Fibroblast of mammary gland (primary cell): Measurements from ENCODE around the gene LZTS2.

Source experiments
- DNase-seq: peaks from one replicate; pipeline ENCODE4 v3.0.0-alpha.2; 2010; ENCODE audit warnings: low read depth
- H3K4me3 ChIP-seq: 2 replicates; pipeline ENCODE4 v1.5.1; 2011; ENCODE audit warnings: low read depth, mild to moderate bottlenecking, low read length, moderate library complexity; ENCODE audit not compliant: control insufficient read depth
- TF ChIP-seq, protein P1 (sequence below): conservative IDR thresholded peaks from 2 replicates; pipeline ENCODE4 v1.5.1; 2011; ENCODE audit warnings: low read depth, low read length, inconsistent platforms; ENCODE audit not compliant: control insufficient read depth, insufficient read depth

Gene LZTS2

DNA sequence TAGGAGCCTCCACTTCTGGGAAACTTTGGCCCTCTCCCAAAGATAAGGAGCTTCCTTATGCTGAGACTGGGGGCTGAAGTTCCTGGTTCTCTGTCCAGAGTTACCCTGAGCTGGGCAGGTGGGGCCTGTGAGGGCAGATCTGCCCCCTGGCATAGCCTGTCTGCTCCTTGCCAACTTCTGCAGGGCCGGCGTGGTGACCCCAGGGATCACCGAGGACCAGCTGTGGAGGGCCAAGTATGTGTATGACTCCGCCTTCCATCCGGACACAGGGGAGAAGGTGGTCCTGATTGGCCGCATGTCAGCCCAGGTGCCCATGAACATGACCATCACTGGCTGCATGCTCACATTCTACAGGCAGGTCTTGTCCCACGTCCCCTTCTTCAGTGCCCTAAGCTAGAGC, 35.7 kb downstream of the LZTS2 start:
- TF ChIP-seq, protein P1, sequence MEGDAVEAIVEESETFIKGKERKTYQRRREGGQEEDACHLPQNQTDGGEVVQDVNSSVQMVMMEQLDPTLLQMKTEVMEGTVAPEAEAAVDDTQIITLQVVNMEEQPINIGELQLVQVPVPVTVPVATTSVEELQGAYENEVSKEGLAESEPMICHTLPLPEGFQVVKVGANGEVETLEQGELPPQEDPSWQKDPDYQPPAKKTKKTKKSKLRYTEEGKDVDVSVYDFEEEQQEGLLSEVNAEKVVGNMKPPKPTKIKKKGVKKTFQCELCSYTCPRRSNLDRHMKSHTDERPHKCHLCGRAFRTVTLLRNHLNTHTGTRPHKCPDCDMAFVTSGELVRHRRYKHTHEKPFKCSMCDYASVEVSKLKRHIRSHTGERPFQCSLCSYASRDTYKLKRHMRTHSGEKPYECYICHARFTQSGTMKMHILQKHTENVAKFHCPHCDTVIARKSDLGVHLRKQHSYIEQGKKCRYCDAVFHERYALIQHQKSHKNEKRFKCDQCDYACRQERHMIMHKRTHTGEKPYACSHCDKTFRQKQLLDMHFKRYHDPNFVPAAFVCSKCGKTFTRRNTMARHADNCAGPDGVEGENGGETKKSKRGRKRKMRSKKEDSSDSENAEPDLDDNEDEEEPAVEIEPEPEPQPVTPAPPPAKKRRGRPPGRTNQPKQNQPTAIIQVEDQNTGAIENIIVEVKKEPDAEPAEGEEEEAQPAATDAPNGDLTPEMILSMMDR, result no peak
- H3K4me3 ChIP-seq, result no peak overlapping the region
- DNase-seq, result no peak

DNA sequence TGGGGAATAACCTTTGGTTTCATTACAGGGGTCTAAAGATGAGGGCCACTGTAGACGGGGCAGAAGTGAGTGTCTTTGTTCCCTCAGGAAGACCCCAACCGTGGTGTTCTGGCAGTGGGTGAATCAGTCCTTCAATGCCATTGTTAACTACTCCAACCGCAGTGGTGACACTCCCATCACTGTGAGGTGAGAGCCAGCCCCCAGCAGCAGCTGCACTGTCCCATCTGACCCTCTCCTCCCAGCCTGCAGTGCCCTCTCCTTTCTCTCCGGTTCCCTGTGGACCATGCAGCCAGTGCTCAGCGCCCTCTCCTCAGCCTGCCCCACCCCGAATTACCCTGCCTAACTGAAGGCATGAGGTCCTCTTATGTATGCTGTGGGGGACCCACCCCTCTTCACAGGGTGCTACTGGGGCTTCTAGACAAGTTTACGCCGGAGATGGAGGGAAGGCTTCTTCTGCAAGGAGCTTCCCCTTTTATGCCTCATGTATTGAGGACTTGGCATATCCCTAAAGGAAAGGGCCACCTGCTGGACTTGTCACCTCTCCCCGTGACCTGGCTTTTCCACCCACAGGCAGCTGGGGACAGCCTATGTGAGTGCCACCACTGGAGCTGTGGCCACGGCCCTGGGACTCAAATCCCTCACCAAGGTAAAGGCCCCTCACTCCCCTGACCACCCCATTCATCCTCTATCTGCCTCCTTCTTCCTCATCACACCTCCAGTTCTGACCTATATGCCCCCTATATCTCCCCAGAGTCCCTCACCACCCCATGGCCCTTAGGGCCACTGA, 36.5 kb downstream of the LZTS2 start:
- TF ChIP-seq, protein P1, result no peak
- DNase-seq, result no peak
- H3K4me3 ChIP-seq, result no peak overlapping the region

DNA sequence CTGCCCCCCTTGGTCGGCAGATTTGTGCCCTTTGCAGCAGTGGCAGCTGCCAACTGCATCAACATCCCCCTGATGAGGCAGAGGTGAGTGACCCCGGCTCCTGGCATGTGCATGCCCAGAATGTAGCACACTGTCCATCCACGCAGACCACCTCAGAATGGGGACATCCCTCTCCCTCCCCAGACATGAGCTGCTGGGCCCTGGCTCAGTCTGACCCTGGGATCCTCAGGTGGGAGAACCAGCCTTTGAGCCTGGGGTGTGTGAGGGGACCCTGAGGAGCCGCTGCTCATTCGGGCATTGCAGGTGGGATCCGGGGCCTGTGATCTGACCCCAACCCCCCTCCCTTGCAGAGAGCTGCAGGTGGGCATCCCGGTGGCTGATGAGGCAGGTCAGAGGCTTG, 37.1 kb downstream of the LZTS2 start:
- no peak for DNase-seq
- TF ChIP-seq, protein P1, result no peak
- H3K4me3 ChIP-seq, result no peak overlapping the region

DNA sequence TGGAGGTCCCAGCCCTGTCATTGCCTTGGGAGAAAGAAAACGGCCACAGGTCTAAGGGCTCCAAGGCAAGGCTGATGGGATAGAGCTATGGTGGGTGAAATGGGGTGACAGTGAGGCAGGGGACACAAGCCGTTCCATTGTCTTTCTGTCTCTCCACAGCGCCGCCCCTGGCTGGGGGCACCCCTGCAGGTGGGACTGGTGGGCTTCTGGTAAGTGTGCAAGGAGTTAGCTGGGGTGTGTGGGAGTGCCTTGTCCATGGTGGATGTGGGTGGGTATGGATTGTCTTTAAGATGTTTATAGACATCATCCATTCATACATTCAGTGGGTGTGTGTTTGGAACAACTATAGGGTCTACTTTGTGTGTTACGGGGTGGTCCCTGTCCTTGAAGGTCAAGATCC, 38.9 kb downstream of the LZTS2 start:
- DNase-seq, result no peak
- TF ChIP-seq, protein P1, result no peak
- H3K4me3 ChIP-seq, result no peak overlapping the region

DNA sequence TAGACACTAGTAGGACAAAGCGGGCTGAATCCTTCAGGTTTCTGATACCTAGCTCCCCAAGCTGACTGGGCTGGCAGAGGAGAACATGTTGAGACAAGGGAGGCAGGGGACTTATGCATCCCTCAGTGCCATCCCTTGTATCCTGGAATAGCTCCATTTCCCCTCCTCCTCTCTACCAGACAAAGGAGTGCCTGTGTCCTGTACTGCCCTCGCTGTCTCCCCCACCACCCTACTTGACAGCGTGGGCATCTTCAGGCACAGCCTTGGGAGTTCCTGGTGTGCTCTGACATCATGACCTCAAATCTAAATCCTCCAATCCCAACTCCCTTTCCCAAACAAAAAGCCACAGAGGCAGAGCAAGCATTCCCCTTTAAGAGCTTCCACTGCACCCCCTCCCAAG, 40.5 kb downstream of the LZTS2 start:
- TF ChIP-seq, protein P1, result no peak
- H3K4me3 ChIP-seq, result no peak overlapping the region
- DNase-seq, result no peak

DNA sequence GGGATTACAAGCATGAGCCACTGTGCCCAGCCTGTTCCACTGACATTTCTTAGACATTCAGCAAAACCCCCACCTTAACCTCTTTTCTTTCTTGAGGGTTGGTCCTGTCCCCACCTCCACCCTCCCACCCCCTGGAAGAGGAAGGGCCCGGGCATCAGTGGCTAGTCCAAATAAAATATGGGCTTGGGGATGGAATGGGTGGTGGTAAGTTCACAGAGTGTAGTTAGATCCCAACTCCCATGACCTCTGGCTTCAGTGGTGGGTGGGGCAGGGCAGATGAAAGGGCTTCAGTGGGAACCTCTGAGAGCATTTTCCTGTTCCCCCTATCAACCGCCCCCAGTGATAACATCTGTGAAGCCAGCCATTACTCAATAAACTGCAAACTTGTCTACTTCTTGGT, 41.2 kb downstream of the LZTS2 start:
- H3K4me3 ChIP-seq, result no peak overlapping the region
- TF ChIP-seq, protein P1, result no peak
- no peak for DNase-seq

DNA sequence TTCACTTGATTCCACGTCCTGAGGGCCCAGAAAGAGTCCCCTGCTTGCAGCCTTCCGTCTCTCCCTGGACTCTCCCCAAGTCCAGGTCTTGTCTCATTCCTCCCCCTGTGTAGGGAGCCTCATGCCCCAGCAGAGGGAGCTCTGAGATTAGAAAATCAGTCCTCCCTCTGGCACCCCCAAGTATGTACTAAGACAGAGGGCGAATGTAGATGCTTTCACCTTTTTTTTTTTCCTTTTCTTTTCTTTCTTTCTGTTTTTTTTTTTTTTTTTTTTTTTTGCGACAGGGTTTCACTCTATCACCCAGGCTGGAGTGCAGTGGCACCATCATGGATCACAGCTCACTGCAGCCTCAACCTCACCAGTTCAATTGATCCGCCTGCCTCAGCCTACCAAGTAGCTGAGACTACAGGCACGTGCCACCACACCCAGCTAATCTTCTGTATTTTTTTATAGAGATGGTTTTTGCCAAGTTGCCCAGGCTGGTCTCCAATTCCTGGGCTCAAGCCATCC, 41.7 kb downstream of the LZTS2 start:
- peak; percentile 89 for DNase-seq
- TF ChIP-seq, protein P1, result peak; percentile 93
- H3K4me3 ChIP-seq, result no peak overlapping the region
